HFFc6 (cell line): ENCODE results near the gene KCNF1. TPM values are rescaled to one million over a fixed set of nuclear protein-coding genes. Genes with fewer than 3 reads are reported as not detected.

Experiments
- DNase-seq: peaks from one replicate; pipeline ENCODE4 v3.0.0-alpha.2; 2018
- H3K27ac Mint-ChIP-seq: 2 replicates; pipeline ENCODE4 v1.8.0; 2020; ENCODE audit warnings: mild to moderate bottlenecking, mixed read lengths
- H3K27me3 Mint-ChIP-seq: 2 replicates; pipeline ENCODE4 v1.8.0; 2021; ENCODE audit warnings: mild to moderate bottlenecking, moderate library complexity, mixed read lengths; ENCODE audit not compliant: insufficient read depth
- H3K36me3 Mint-ChIP-seq: 2 replicates; pipeline ENCODE4 v1.8.0; 2021; ENCODE audit warnings: low read depth, mixed read lengths
- H3K4me1 Mint-ChIP-seq: 2 replicates; pipeline ENCODE4 v1.8.0; 2020; ENCODE audit warnings: low read depth, mixed read lengths
- H3K4me3 Mint-ChIP-seq: 2 replicates; pipeline ENCODE4 v1.8.0; 2020; ENCODE audit warnings: mild to moderate bottlenecking, moderate library complexity, mixed read lengths
- H3K9me3 Mint-ChIP-seq: 2 replicates; pipeline ENCODE4 v1.8.0; 2020; ENCODE audit warnings: mild to moderate bottlenecking, mixed read lengths
- total RNA-seq, 6 experiments: library from RNA; stranded (reverse); fragmentation: NEBNext Ultra II Directional; extraction: Animal tissue kit (Norgen Biotek cat#: 25700); gene quantifications; 2 replicates in 1 of 6; 3 replicates in 5 of 6; pipeline ENCODE4 v1.2.3, GENCODE V29; 2021
- TF ChIP-seq, protein P1 (sequence below): fragments of 200-600 bp; sonication (generic); IDR thresholded peaks from 2 replicates; pipeline ENCODE4 v1.5.0; 2021; ENCODE audit warnings: antibody characterized with exemption, mild to moderate bottlenecking

KCNF1 gene
- total RNA-seq, 6 experiments from 2014 or later, result 0.14 to 0.26 (median 0.18) TPM; not detected in 3

DNA sequence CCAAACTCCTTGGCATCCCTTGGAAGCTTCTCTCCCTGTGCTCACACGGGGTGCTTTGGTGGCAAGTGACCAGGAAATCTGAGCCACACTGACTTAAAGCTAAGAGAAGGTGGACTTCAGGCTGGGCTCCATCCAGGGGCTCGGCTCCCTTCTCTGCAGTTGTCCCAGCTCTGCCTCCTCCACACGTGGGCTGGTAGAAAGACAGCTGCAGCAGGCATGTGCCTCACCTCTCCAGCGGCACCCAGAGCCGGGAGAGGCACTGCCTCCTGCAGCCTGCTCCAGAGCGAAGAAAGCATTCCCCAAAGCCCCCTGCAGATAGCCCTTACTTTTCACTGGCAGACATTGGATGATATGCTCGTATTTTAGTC is 11.3 kb downstream of the KCNF1 start:
- no peak overlapping the region for H3K27ac Mint-ChIP-seq
- H3K36me3 Mint-ChIP-seq, result no peaks in the 10 kb centered on the region
- DNase-seq, result no peak
- H3K4me1 Mint-ChIP-seq, result peaks cover 13% of the 10 kb centered on the region
- TF ChIP-seq, protein P1, sequence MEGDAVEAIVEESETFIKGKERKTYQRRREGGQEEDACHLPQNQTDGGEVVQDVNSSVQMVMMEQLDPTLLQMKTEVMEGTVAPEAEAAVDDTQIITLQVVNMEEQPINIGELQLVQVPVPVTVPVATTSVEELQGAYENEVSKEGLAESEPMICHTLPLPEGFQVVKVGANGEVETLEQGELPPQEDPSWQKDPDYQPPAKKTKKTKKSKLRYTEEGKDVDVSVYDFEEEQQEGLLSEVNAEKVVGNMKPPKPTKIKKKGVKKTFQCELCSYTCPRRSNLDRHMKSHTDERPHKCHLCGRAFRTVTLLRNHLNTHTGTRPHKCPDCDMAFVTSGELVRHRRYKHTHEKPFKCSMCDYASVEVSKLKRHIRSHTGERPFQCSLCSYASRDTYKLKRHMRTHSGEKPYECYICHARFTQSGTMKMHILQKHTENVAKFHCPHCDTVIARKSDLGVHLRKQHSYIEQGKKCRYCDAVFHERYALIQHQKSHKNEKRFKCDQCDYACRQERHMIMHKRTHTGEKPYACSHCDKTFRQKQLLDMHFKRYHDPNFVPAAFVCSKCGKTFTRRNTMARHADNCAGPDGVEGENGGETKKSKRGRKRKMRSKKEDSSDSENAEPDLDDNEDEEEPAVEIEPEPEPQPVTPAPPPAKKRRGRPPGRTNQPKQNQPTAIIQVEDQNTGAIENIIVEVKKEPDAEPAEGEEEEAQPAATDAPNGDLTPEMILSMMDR, result no peak
- H3K4me3 Mint-ChIP-seq, result no peak overlapping the region
- peaks cover 26% of the 10 kb centered on the region for H3K27me3 Mint-ChIP-seq
- H3K9me3 Mint-ChIP-seq, result no peaks in the 10 kb centered on the region

- Mint-ChIP-seq H3K36me3 (no peaks in the 10 kb centered on the region), H3K27me3 (peaks cover 21% of the 10 kb centered on the region), H3K4me1 (peaks cover 13% of the 10 kb centered on the region), H3K4me3 (no peak overlapping the region), H3K27ac (no peak overlapping the region), H3K9me3 (no peaks in the 10 kb centered on the region)
- TF ChIP-seq, protein P1, result no peak
- DNase-seq, result no peak
Observed at GRCh38 chr2:10923965-10924364, 12.2 kb downstream of the KCNF1 start.

DNA sequence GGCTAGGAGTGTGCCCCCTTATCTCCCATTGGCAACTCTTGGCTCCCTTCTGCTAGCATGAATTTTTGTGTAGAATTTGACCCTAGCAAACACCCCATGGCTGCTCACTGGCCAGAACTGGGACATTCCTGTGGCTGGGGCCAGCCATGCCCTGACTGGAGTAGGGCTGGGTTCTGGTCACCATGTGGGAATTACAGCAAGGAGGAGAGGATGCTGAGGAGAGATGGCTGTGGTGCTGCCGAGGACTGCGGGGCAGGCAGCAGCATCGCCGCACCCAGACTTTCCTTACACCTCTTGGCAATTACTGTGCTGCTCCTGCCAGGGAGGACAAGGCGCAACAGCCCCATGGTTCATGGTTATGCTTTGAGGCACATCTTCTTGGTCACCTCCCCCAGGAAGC is 12.7 kb downstream of the KCNF1 start:
- H3K27me3 Mint-ChIP-seq, result peaks cover 17% of the 10 kb centered on the region
- TF ChIP-seq, protein P1, result no peak
- DNase-seq, result no peak

DNA sequence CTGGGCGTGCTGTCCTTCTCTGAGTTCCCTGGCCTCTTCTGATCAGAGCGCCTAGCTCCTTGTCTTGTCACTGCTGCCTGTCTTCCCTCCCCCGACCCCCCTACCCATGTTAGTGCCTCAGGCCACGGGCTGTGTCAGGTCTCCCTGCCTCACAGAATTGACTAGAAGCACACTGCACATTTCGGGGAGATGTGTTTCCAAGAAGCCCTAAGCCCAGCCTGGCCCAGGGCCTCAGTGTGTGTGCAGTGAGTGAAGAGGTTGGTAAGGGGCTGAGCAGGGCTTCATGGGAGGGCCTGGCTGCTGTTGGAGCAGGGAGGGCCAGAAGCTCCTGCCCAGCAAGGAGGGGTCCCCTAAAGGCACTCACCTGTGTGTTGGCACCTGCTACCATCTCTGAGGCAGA is 13.1 kb downstream of the KCNF1 start:
- no peak overlapping the region for H3K27ac Mint-ChIP-seq
- H3K9me3 Mint-ChIP-seq, result no peaks in the 10 kb centered on the region
- peaks cover 17% of the 10 kb centered on the region for H3K4me1 Mint-ChIP-seq
- peaks cover 20% of the 10 kb centered on the region for H3K27me3 Mint-ChIP-seq
- no peak overlapping the region for H3K4me3 Mint-ChIP-seq
- TF ChIP-seq, protein P1, result no peak
- no peaks in the 10 kb centered on the region for H3K36me3 Mint-ChIP-seq
- no peak for DNase-seq

More for the DNA sequence above, 12.7 kb downstream of the KCNF1 start:
- no peaks in the 10 kb centered on the region for H3K36me3 Mint-ChIP-seq
- no peaks in the 10 kb centered on the region for H3K9me3 Mint-ChIP-seq
- H3K4me1 Mint-ChIP-seq, result peaks cover 13% of the 10 kb centered on the region
- H3K27ac Mint-ChIP-seq, result no peak overlapping the region
- no peak overlapping the region for H3K4me3 Mint-ChIP-seq

DNA sequence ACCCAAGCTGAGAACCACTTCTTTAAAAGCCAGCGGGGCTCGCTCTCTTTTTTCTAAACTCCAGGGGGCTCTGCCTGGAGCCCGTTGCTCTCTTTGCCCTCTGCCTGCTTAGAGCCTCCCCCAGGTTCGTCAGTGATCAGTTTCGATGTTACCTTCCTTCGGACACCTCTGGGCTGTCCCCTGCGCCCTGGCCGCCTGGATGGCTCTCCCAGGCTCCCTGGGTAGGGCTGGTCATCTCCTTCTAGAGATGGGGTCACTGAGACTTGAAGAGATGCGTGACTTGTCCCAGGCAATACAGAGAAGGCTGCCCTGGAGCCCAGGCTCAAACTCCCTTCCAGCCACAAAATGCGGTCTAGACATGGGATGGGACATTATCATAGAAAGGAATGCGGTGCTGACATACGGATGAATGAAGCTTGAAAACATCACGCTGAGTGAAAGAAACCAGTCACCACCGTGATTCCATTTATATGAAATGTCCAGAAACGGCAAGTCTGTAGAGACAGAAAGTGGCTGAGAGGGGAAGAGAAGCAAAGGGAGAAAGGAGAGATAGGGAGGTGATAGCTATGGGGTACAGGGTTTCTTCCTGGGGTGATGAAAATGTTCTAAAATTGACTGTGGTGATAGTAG is 14.6 kb downstream of the KCNF1 start:
- H3K4me3 Mint-ChIP-seq, result no peak overlapping the region
- H3K9me3 Mint-ChIP-seq, result no peaks in the 10 kb centered on the region
- DNase-seq, result no peak
- TF ChIP-seq, protein P1, result no peak
- no peaks in the 10 kb centered on the region for H3K36me3 Mint-ChIP-seq
- no peak overlapping the region for H3K27ac Mint-ChIP-seq
- H3K4me1 Mint-ChIP-seq, result peaks cover 31% of the 10 kb centered on the region
- peaks cover 17% of the 10 kb centered on the region for H3K27me3 Mint-ChIP-seq
